ENCODE data around the gene IMPA2. TPM values are rescaled to one million over a fixed set of nuclear protein-coding genes. Genes with fewer than 3 reads are reported as not detected.

Gene IMPA2
- total RNA-seq, 1 experiment from 2014 or later: 12.8 TPM

GRCh38 chr18:11985586-11985985, 4.3 kb downstream of the IMPA2 start:
- POLR2A ChIA-PET: no interaction called here
- intact Hi-C loops (cut with micrococcal nuclease): no loop called here
- H3K27ac Mint-ChIP-seq (ENCODE audit: low read depth, unreplicated experiment): no peak overlapping the region
- H3K27me3 Mint-ChIP-seq (ENCODE audit: insufficient read depth, unreplicated experiment): no peaks in the 10 kb centered on the region
- no TSS peak for BruUV-seq (replicated peaks)
- no peak for DNase-seq (ENCODE audit: unreplicated experiment)
- TF ChIP-seq CTCF (IDR thresholded peaks at IDR 0.05; ENCODE audit: unreplicated experiment): no peak
- no peaks in the 10 kb centered on the region for H3K9me3 Mint-ChIP-seq (ENCODE audit: unreplicated experiment)
- peaks cover 12% of the 10 kb centered on the region for H3K4me1 Mint-ChIP-seq (ENCODE audit: insufficient read depth, unreplicated experiment)
- H3K36me3 Mint-ChIP-seq (ENCODE audit: insufficient read depth, unreplicated experiment): no peaks in the 10 kb centered on the region
- CTCF ChIA-PET: interaction anchor here (1.1 to 1.6 kb wide), 2 partner anchors 9 to 31 kb away, joined by 3 to 10 read pairs; no protein-coding TSS in a partner anchor
- no peak overlapping the region for H3K4me3 Mint-ChIP-seq (ENCODE audit: unreplicated experiment)

GRCh38 chr18:11986061-11986460, 4.8 kb downstream of the IMPA2 start:
- BruUV-seq (replicated peaks): no TSS peak
- ChIA-PET CTCF (interaction anchor here (1.1 to 1.6 kb wide), 2 partner anchors 9 to 32 kb away, joined by 3 to 10 read pairs; no protein-coding TSS in a partner anchor), POLR2A (no interaction called here)
- Mint-ChIP-seq H3K27ac (ENCODE audit: low read depth, unreplicated experiment) (no peak overlapping the region), H3K36me3 (ENCODE audit: insufficient read depth, unreplicated experiment) (no peaks in the 10 kb centered on the region), H3K9me3 (ENCODE audit: unreplicated experiment) (no peaks in the 10 kb centered on the region), H3K27me3 (ENCODE audit: insufficient read depth, unreplicated experiment) (no peaks in the 10 kb centered on the region), H3K4me1 (ENCODE audit: insufficient read depth, unreplicated experiment) (peaks cover 12% of the 10 kb centered on the region), H3K4me3 (ENCODE audit: unreplicated experiment) (no peak overlapping the region)
- DNase-seq (ENCODE audit: unreplicated experiment): no peak
- no peak for TF ChIP-seq CTCF (IDR thresholded peaks at IDR 0.05; ENCODE audit: unreplicated experiment)
- intact Hi-C loops (cut with micrococcal nuclease): no loop called here

- no peak for DNase-seq (ENCODE audit: unreplicated experiment)
- Mint-ChIP-seq H3K9me3 (ENCODE audit: unreplicated experiment) (no peaks in the 10 kb centered on the region), H3K4me3 (ENCODE audit: unreplicated experiment) (no peak overlapping the region), H3K36me3 (ENCODE audit: insufficient read depth, unreplicated experiment) (no peaks in the 10 kb centered on the region), H3K27ac (ENCODE audit: low read depth, unreplicated experiment) (no peak overlapping the region), H3K27me3 (ENCODE audit: insufficient read depth, unreplicated experiment) (no peaks in the 10 kb centered on the region), H3K4me1 (ENCODE audit: insufficient read depth, unreplicated experiment) (peaks cover 12% of the 10 kb centered on the region)
- ChIA-PET POLR2A (no interaction called here), CTCF (interaction anchor here (13.5 kb wide), 1 partner anchor 42 kb away, joined by 458 read pairs; no protein-coding TSS in a partner anchor)
- BruUV-seq (replicated peaks): no TSS peak
- intact Hi-C loops (cut with micrococcal nuclease): no loop called here
- TF ChIP-seq CTCF (IDR thresholded peaks at IDR 0.05; ENCODE audit: unreplicated experiment): no peak
Measured at GRCh38 chr18:11987527-11987926, 6.2 kb downstream of the IMPA2 start.

GRCh38 chr18:11989174-11989573, 7.9 kb downstream of the IMPA2 start:
- no peak overlapping the region for H3K27ac Mint-ChIP-seq (ENCODE audit: low read depth, unreplicated experiment)

More at GRCh38 chr18:11989174-11989573, 7.9 kb downstream of the IMPA2 start:
- Mint-ChIP-seq H3K27me3 (ENCODE audit: insufficient read depth, unreplicated experiment) (no peaks in the 10 kb centered on the region), H3K36me3 (ENCODE audit: insufficient read depth, unreplicated experiment) (no peaks in the 10 kb centered on the region), H3K4me1 (ENCODE audit: insufficient read depth, unreplicated experiment) (peaks cover 17% of the 10 kb centered on the region), H3K9me3 (ENCODE audit: unreplicated experiment) (no peaks in the 10 kb centered on the region), H3K4me3 (ENCODE audit: unreplicated experiment) (no peak overlapping the region)
- DNase-seq (ENCODE audit: unreplicated experiment): no peak
- ChIA-PET POLR2A (interaction anchor here (0.6 to 9.1 kb wide), 5 partner anchors 7 to 43 kb away, joined by 3 to 97 read pairs (median 3); partner anchors contain the start of gene IMPA2), CTCF (interaction anchor here (0.5 to 13.5 kb wide), 5 partner anchors 43 to 255 kb away, joined by 3 to 458 read pairs (median 3); no protein-coding TSS in a partner anchor)
- intact Hi-C loops (cut with micrococcal nuclease): no loop called here
- no TSS peak for BruUV-seq (replicated peaks)
- TF ChIP-seq CTCF (IDR thresholded peaks at IDR 0.05; ENCODE audit: unreplicated experiment): no peak
